ENCODE data around the gene OSBP2. TPM values are rescaled to one million over a fixed set of nuclear protein-coding genes. Genes with fewer than 3 reads are reported as not detected.
A peak's percentile ranks its signal among the peaks of the same experiment; 100 is the strongest.

OSBP2 gene
- total and polyA plus RNA-seq, 2 donors, result 0.46 to 1.4 TPM

GRCh38 chr22:30949934-30950660 lies 255.4 kb downstream of the OSBP2 start:
- Histone ChIP-seq H3K27ac (ENCODE audit: low read depth in 1 of 2, low read length in 1 of 2) (no peak overlapping the region), H3K36me3 (ENCODE audit: control insufficient read depth in 2 of 2, insufficient read depth in 2 of 2, low read length in 1 of 2) (peaks cover 29 to 48% of the 10 kb centered on the region in 2 donors), H3K4me3 (ENCODE audit: low read length in 2 of 2) (no peak overlapping the region), H3K4me1 (ENCODE audit: control insufficient read depth in 2 of 2, insufficient read depth in 2 of 2, low read length in 2 of 2) (no peaks in the 10 kb centered on the region), H3K27me3 (ENCODE audit: control insufficient read depth in 2 of 2, insufficient read depth in 1 of 2, low read length in 1 of 2) (no peaks in the 10 kb centered on the region), H3K9me3 (ENCODE audit: control insufficient read depth in 2 of 2, insufficient read depth in 1 of 2, low read length in 1 of 2) (no peaks in the 10 kb centered on the region)
- no peak for DNase-seq (ENCODE audit: low read depth in 6 of 9, low spot score in 9 of 9)
- WGBS, result 96% methylated on average over 7 of the region's 7 CpGs

GRCh38 chr22:30953206-30953605 lies 258.5 kb downstream of the OSBP2 start:
- Histone ChIP-seq H3K36me3 (ENCODE audit: control insufficient read depth in 2 of 2, insufficient read depth in 2 of 2, low read length in 1 of 2) (peaks cover 14 to 27% of the 10 kb centered on the region in 2 donors), H3K27me3 (ENCODE audit: control insufficient read depth in 2 of 2, insufficient read depth in 1 of 2, low read length in 1 of 2) (no peaks in the 10 kb centered on the region), H3K4me1 (ENCODE audit: control insufficient read depth in 2 of 2, insufficient read depth in 2 of 2, low read length in 2 of 2) (no peaks in the 10 kb centered on the region), H3K27ac (ENCODE audit: low read depth in 1 of 2, low read length in 1 of 2) (no peak overlapping the region), H3K4me3 (ENCODE audit: low read length in 2 of 2) (no peak overlapping the region), H3K9me3 (ENCODE audit: control insufficient read depth in 2 of 2, insufficient read depth in 1 of 2, low read length in 1 of 2) (no peaks in the 10 kb centered on the region)
- WGBS, result 97% methylated on average over 2 of the region's 2 CpGs
- DNase-seq (ENCODE audit: low read depth in 6 of 9, low spot score in 9 of 9), result no peak

GRCh38 chr22:30955153-30955552 lies 260.5 kb downstream of the OSBP2 start:
- Histone ChIP-seq H3K4me1 (ENCODE audit: control insufficient read depth in 2 of 2, insufficient read depth in 2 of 2, low read length in 2 of 2) (no peaks in the 10 kb centered on the region), H3K4me3 (ENCODE audit: low read length in 2 of 2) (no peak overlapping the region), H3K27ac (ENCODE audit: low read depth in 1 of 2, low read length in 1 of 2) (peak overlapping the region in 1 of 2 donors; percentile 14), H3K9me3 (ENCODE audit: control insufficient read depth in 2 of 2, insufficient read depth in 1 of 2, low read length in 1 of 2) (no peaks in the 10 kb centered on the region), H3K36me3 (ENCODE audit: control insufficient read depth in 2 of 2, insufficient read depth in 2 of 2, low read length in 1 of 2) (peaks cover 3 to 13% of the 10 kb centered on the region in 2 donors), H3K27me3 (ENCODE audit: control insufficient read depth in 2 of 2, insufficient read depth in 1 of 2, low read length in 1 of 2) (no peaks in the 10 kb centered on the region)
- 93% methylated on average over 4 of the region's 4 CpGs for WGBS
- peak in 1 of 9 donors; percentile 14 for DNase-seq (ENCODE audit: low read depth in 6 of 9, low spot score in 9 of 9)

Other genes starting within 250 kb of the OSBP2 start
- gene SEC14L3, start 222.9 kb upstream of the OSBP2 start, total RNA-seq, result 0.05 TPM
- 0.07 TPM for gene SEC14L3, start 222.9 kb upstream of the OSBP2 start, polyA plus RNA-seq
- gene SEC14L4, start 189.2 kb upstream of the OSBP2 start, total RNA-seq, result 0.09 TPM
- gene SEC14L4, start 189.2 kb upstream of the OSBP2 start, polyA plus RNA-seq, result 0.05 TPM
- gene SEC14L6, start 148.1 kb upstream of the OSBP2 start, total RNA-seq, result 0.24 TPM
- 0.39 TPM for gene SEC14L6, start 148.1 kb upstream of the OSBP2 start, polyA plus RNA-seq
- gene GAL3ST1, start 120.2 kb upstream of the OSBP2 start, total RNA-seq, result 0.09 TPM
- gene GAL3ST1, start 120.2 kb upstream of the OSBP2 start, polyA plus RNA-seq, result 0.46 TPM
- gene PES1, start 103.0 kb upstream of the OSBP2 start, total RNA-seq, result 53.3 TPM
- 48.7 TPM for gene PES1, start 103.0 kb upstream of the OSBP2 start, polyA plus RNA-seq
- 3.6 TPM for gene TCN2, start 87.7 kb upstream of the OSBP2 start, total RNA-seq
- 10.2 TPM for gene TCN2, start 87.7 kb upstream of the OSBP2 start, polyA plus RNA-seq
- 0.57 TPM for gene SLC35E4, start 59.1 kb upstream of the OSBP2 start, total RNA-seq
- gene SLC35E4, start 59.1 kb upstream of the OSBP2 start, polyA plus RNA-seq, result 1.2 TPM
- 3.3 TPM for gene DUSP18, start 27.0 kb upstream of the OSBP2 start, total RNA-seq
- gene DUSP18, start 27.0 kb upstream of the OSBP2 start, polyA plus RNA-seq, result 6.4 TPM